ENCODE results near the gene SNCB. TPM values are rescaled to one million over a fixed set of nuclear protein-coding genes. Genes with fewer than 3 reads are reported as not detected.

Gene SNCB
- total RNA-seq, 1 experiment from 2014 or later: not detected

DNA sequence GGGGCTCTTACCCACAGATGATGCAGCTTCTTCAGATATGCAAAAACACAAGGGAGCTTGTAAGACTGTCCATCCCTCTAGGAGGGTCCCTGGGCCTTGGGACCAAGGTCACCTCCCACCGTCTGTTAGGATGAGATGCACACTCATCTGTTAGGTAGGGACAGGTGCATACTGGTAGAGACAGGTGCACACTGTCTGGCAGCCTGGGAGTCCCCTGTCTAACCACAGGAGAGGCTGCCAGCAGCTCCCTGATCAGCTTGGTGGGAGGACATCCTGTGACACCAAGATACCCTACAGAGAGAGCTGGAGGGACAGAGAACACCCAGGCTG lies 30.2 kb upstream of the SNCB start:
- H3K27ac ChIP-seq (ENCODE audit: low read depth, low read length): no peak overlapping the region
- BruUV-seq (replicated peaks): no TSS peak

DNA sequence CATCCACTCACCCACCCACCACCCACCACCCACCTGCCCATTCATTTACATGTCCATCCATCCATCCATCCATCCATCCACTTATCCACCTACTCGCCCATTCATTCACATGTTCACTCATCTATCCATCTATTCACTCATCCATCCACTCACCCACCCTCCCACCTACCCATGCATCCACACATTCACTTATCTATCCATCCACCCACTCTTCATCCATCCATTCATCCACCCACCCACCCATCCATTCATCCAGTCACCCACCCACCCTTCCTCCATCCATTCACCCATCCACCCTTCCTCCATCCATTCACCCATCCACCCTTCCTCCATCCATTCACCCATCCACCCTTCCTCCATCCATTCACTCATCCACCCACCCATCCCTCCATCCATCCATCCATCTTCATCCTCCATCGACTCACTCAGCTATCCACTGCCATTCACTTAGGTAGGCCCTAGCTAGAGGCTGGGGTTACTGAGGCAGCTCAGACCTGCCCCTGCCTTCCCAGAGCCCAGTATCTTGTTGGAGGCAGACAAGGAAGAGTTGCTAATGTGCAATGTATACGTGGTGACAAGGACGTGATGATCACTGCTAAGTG lies 29.6 kb upstream of the SNCB start:
- no peak for ATAC-seq
- no peaks in the 10 kb centered on the region for H4K20me1 ChIP-seq (ENCODE audit: insufficient read depth)
- no peaks in the 10 kb centered on the region for H3K27me3 ChIP-seq (ENCODE audit: insufficient read depth, low read length)
- H3K27ac ChIP-seq (ENCODE audit: low read depth, low read length): no peak overlapping the region
- no peaks in the 10 kb centered on the region; a peak in 1 of 4 replicates for H3K4me1 ChIP-seq (ENCODE audit: control insufficient read depth in 1 of 2, insufficient read depth in 2 of 2, low read length in 2 of 2)
- H3K4me3 ChIP-seq (replicated peaks in 1 of 2; ENCODE audit: low read depth in 1 of 2, low read length in 2 of 2): no peak overlapping the region
- no peaks in the 10 kb centered on the region for H3K36me3 ChIP-seq (ENCODE audit: control insufficient read depth in 1 of 2, insufficient read depth in 2 of 2, low read length in 2 of 2)
- H3K4me2 ChIP-seq (ENCODE audit: low read length): no peak overlapping the region
- H3K9me3 ChIP-seq (ENCODE audit: control insufficient read depth in 1 of 2, insufficient read depth in 1 of 2, low read depth in 1 of 2, low read length in 2 of 2): no peaks in the 10 kb centered on the region
- POLR2A ChIA-PET: interaction anchor here (0.6 to 1.3 kb wide), 3 partner anchors 13 to 346 kb away, joined by 3 to 4 read pairs (median 3); partner anchors contain the start of gene TSPAN17
- H3K9me2 ChIP-seq (ENCODE audit: insufficient read depth): no peaks in the 10 kb centered on the region
- CTCF ChIA-PET: interaction anchor here (0.6 to 3.2 kb wide), 45 partner anchors 8 to 930 kb away, joined by 3 to 79 read pairs (median 5); partner anchors contain the start of genes FGFR4, HK3 and TSPAN17
- intact Hi-C loops (cut with micrococcal nuclease): loop anchor here (2.0 to 10.0 kb wide), 3 partner anchors 162 to 645 kb away; partner anchors contain the start of genes PRELID1 and RAB24
- H3K9ac ChIP-seq (ENCODE audit: low read length): no peak overlapping the region
- H2AFZ ChIP-seq (ENCODE audit: low read depth, low read length, poor library complexity, severe bottlenecking): no peak overlapping the region
- H3K79me2 ChIP-seq (ENCODE audit: insufficient read depth, low read length): no peaks in the 10 kb centered on the region
- RAD21 ChIA-PET (ENCODE audit: low non-redundant PET in 1 of 2, low total read pairs in 2 of 2, uncharacterized antibody in 2 of 2, unreplicated experiment in 2 of 2): interaction anchor here (0.6 to 2.4 kb wide), 15 partner anchors 13 to 453 kb away, joined by 3 to 21 read pairs (median 3); partner anchors contain the start of genes CLTB (in 1 of the 2), FGFR4 (in 1 of the 2) and TSPAN17 (in 1 of the 2)
- DNase-seq (ENCODE audit: low read depth, low spot score): no peak
- BruUV-seq (replicated peaks): no TSS peak
- no peak for TF ChIP-seq FOSL1 (IDR thresholded peaks at IDR 0.05; ENCODE audit: low read depth)
- TF ChIP-seq ELF1 (IDR thresholded peaks at IDR 0.05; ENCODE audit: borderline replicate concordance, low read depth): no peak
- no peak for TF ChIP-seq POLR2AphosphoS5 (IDR thresholded peaks at IDR 0.05; ENCODE audit: low read depth, low read length)
- no peak for TF ChIP-seq ZFX (IDR thresholded peaks at IDR 0.05)
- TF ChIP-seq, protein P1, sequence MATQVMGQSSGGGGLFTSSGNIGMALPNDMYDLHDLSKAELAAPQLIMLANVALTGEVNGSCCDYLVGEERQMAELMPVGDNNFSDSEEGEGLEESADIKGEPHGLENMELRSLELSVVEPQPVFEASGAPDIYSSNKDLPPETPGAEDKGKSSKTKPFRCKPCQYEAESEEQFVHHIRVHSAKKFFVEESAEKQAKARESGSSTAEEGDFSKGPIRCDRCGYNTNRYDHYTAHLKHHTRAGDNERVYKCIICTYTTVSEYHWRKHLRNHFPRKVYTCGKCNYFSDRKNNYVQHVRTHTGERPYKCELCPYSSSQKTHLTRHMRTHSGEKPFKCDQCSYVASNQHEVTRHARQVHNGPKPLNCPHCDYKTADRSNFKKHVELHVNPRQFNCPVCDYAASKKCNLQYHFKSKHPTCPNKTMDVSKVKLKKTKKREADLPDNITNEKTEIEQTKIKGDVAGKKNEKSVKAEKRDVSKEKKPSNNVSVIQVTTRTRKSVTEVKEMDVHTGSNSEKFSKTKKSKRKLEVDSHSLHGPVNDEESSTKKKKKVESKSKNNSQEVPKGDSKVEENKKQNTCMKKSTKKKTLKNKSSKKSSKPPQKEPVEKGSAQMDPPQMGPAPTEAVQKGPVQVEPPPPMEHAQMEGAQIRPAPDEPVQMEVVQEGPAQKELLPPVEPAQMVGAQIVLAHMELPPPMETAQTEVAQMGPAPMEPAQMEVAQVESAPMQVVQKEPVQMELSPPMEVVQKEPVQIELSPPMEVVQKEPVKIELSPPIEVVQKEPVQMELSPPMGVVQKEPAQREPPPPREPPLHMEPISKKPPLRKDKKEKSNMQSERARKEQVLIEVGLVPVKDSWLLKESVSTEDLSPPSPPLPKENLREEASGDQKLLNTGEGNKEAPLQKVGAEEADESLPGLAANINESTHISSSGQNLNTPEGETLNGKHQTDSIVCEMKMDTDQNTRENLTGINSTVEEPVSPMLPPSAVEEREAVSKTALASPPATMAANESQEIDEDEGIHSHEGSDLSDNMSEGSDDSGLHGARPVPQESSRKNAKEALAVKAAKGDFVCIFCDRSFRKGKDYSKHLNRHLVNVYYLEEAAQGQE (IDR thresholded peaks at IDR 0.05; ENCODE audit: low read depth): no peak
- TF ChIP-seq, protein P2, sequence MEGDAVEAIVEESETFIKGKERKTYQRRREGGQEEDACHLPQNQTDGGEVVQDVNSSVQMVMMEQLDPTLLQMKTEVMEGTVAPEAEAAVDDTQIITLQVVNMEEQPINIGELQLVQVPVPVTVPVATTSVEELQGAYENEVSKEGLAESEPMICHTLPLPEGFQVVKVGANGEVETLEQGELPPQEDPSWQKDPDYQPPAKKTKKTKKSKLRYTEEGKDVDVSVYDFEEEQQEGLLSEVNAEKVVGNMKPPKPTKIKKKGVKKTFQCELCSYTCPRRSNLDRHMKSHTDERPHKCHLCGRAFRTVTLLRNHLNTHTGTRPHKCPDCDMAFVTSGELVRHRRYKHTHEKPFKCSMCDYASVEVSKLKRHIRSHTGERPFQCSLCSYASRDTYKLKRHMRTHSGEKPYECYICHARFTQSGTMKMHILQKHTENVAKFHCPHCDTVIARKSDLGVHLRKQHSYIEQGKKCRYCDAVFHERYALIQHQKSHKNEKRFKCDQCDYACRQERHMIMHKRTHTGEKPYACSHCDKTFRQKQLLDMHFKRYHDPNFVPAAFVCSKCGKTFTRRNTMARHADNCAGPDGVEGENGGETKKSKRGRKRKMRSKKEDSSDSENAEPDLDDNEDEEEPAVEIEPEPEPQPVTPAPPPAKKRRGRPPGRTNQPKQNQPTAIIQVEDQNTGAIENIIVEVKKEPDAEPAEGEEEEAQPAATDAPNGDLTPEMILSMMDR (IDR thresholded peaks at IDR 0.05 in 2 of 3, conservative IDR thresholded peaks at IDR 0.05 in 1 of 3; ENCODE audit: borderline replicate concordance in 1 of 3, insufficient read depth in 1 of 3, low read depth in 2 of 3, low read length in 2 of 3): no peak
- no peak for TF ChIP-seq SP1 (IDR thresholded peaks at IDR 0.05; ENCODE audit: low read depth)
- TF ChIP-seq YY1 (IDR thresholded peaks at IDR 0.05; ENCODE audit: extremely low read depth, insufficient replicate concordance, low read depth, low read length): no peak
- no peak for TF ChIP-seq JUND (IDR thresholded peaks at IDR 0.05)

More for the DNA sequence above, 30.2 kb upstream of the SNCB start:
- Histone ChIP-seq H3K9me3 (ENCODE audit: control insufficient read depth in 1 of 2, insufficient read depth in 1 of 2, low read depth in 1 of 2, low read length in 2 of 2) (no peaks in the 10 kb centered on the region), H3K36me3 (ENCODE audit: control insufficient read depth in 1 of 2, insufficient read depth in 2 of 2, low read length in 2 of 2) (no peaks in the 10 kb centered on the region), H3K9me2 (ENCODE audit: insufficient read depth) (no peaks in the 10 kb centered on the region), H2AFZ (ENCODE audit: low read depth, low read length, poor library complexity, severe bottlenecking) (no peak overlapping the region), H4K20me1 (ENCODE audit: insufficient read depth) (no peaks in the 10 kb centered on the region), H3K9ac (ENCODE audit: low read length) (no peak overlapping the region), H3K4me1 (ENCODE audit: control insufficient read depth in 1 of 2, insufficient read depth in 2 of 2, low read length in 2 of 2) (no peaks in the 10 kb centered on the region; a peak in 1 of 4 replicates), H3K4me2 (ENCODE audit: low read length) (no peak overlapping the region), H3K27me3 (ENCODE audit: insufficient read depth, low read length) (no peaks in the 10 kb centered on the region), H3K79me2 (ENCODE audit: insufficient read depth, low read length) (no peaks in the 10 kb centered on the region), H3K4me3 (replicated peaks in 1 of 2; ENCODE audit: low read depth in 1 of 2, low read length in 2 of 2) (no peak overlapping the region)
- TF ChIP-seq TCF7L2 (IDR thresholded peaks at IDR 0.05; ENCODE audit: borderline replicate concordance, extremely low read depth, insufficient read depth, insufficient read length) (no peak), CEBPB (IDR thresholded peaks at IDR 0.05; ENCODE audit: low read depth) (no peak), ELF1 (IDR thresholded peaks at IDR 0.05; ENCODE audit: borderline replicate concordance, low read depth) (no peak)
- TF ChIP-seq, protein P3, sequence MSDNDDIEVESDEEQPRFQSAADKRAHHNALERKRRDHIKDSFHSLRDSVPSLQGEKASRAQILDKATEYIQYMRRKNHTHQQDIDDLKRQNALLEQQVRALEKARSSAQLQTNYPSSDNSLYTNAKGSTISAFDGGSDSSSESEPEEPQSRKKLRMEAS (IDR thresholded peaks at IDR 0.05): no peak
- TF ChIP-seq, protein P4, sequence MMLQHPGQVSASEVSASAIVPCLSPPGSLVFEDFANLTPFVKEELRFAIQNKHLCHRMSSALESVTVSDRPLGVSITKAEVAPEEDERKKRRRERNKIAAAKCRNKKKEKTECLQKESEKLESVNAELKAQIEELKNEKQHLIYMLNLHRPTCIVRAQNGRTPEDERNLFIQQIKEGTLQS (IDR thresholded peaks at IDR 0.05): no peak
- POLR2A ChIA-PET: interaction anchor here (0.7 to 1.6 kb wide), 4 partner anchors 9 to 452 kb away, joined by 3 to 5 read pairs (median 4); partner anchors contain the start of gene TSPAN17
- ATAC-seq: peak; percentile 39
- DNase-seq (ENCODE audit: low read depth, low spot score): no peak
- RAD21 ChIA-PET (ENCODE audit: low non-redundant PET in 1 of 2, low total read pairs in 2 of 2, uncharacterized antibody in 2 of 2, unreplicated experiment in 2 of 2): interaction anchor here (0.6 to 2.4 kb wide), 15 partner anchors 13 to 453 kb away, joined by 3 to 21 read pairs (median 3); partner anchors contain the start of genes CLTB (in 1 of the 2), FGFR4 (in 1 of the 2) and TSPAN17 (in 1 of the 2)
- intact Hi-C loops (cut with micrococcal nuclease): loop anchor here (2.0 to 5.0 kb wide), 2 partner anchors 162 to 298 kb away; no protein-coding TSS in a partner anchor
- CTCF ChIA-PET: interaction anchor here (0.6 to 3.2 kb wide), 45 partner anchors 9 to 931 kb away, joined by 3 to 79 read pairs (median 5); partner anchors contain the start of genes FGFR4, HK3 and TSPAN17

All from HCT116 (cell line).